HepG2 (cell line): ENCODE data around the gene COG8. TPM values are rescaled to one million over a fixed set of nuclear protein-coding genes. Genes with fewer than 3 reads are reported as not detected.

Experiments used
- BHLHE40 ChIP-seq: IDR thresholded peaks from 2 replicates; pipeline ENCODE4 v1.6.1; 2011; ENCODE audit warnings: low read length, improper control_type of control experiment
- FOXA1 ChIP-seq, 2 experiments: fragments of 450-650 bp in 1 of 2; sonication (generic) in 1 of 2; formaldehyde crosslinking in 1 of 2; IDR thresholded peaks; 2 replicates each; pipeline versions ENCODE4 v1.4.0 to v1.6.1; 2016 to 2020; ENCODE audit warnings: missing genetic modification reagents in 1 of 2
- FOXA3 ChIP-seq: IDR thresholded peaks from 2 replicates; pipeline ENCODE4 v1.6.1; 2016; ENCODE audit warnings: missing genetic modification reagents, missing compliant biosample characterization
- FOXP1 ChIP-seq, 2 experiments: fragments of 450-650 bp in 1 of 2; IDR thresholded peaks; 2 replicates each; pipeline ENCODE4 v1.6.1; 2017 to 2018; ENCODE audit warnings: antibody characterized with exemption in 1 of 2
- HNF1A ChIP-seq, 2 experiments: sonication (generic) in 1 of 2; formaldehyde crosslinking in 1 of 2; IDR thresholded peaks; 2 replicates each; pipeline versions ENCODE4 v1.4.0 to v1.6.1; 2016 to 2020; ENCODE audit warnings: borderline replicate concordance in 1 of 2, low read depth in 1 of 2, mild to moderate bottlenecking in 1 of 2, missing genetic modification reagents in 1 of 2
- MED1 ChIP-seq: sonication (generic); formaldehyde crosslinking; IDR thresholded peaks from 2 replicates; pipeline ENCODE4 v1.4.0; 2020; ENCODE audit warnings: missing genetic modification reagents
- NAIF1 ChIP-seq: sonication (generic); formaldehyde crosslinking; IDR thresholded peaks from 2 replicates; pipeline ENCODE4 v1.5.0; 2020; ENCODE audit warnings: mild to moderate bottlenecking, missing genetic modification reagents, borderline replicate concordance
- TCF7 ChIP-seq: sonication (generic); IDR thresholded peaks from 2 replicates; pipeline ENCODE4 v1.6.1; 2016; ENCODE audit warnings: antibody characterized with exemption, low read depth
- ZBTB43 ChIP-seq: sonication (generic); formaldehyde crosslinking; conservative IDR thresholded peaks from 2 replicates; pipeline ENCODE4 v1.4.0; 2020; ENCODE audit warnings: missing genetic modification reagents
- ZFP37 ChIP-seq: sonication (generic); formaldehyde crosslinking; IDR thresholded peaks from 2 replicates; pipeline ENCODE4 v1.4.0; 2020; ENCODE audit warnings: missing genetic modification reagents, borderline replicate concordance
- ZFP82 ChIP-seq: sonication (generic); formaldehyde crosslinking; IDR thresholded peaks from 2 replicates; pipeline ENCODE4 v1.5.1; 2020; ENCODE audit warnings: mild to moderate bottlenecking, missing genetic modification reagents, borderline replicate concordance
- ZNF564 ChIP-seq: sonication (generic); formaldehyde crosslinking; IDR thresholded peaks from 2 replicates; pipeline ENCODE4 v1.8.1; 2023; ENCODE audit warnings: mild to moderate bottlenecking, missing genetic modification reagents
- ZNF616 ChIP-seq: sonication (generic); formaldehyde crosslinking; IDR thresholded peaks from 2 replicates; pipeline ENCODE4 v1.5.0; 2020; ENCODE audit warnings: low read depth, mild to moderate bottlenecking, missing genetic modification reagents
- polyA plus RNA-seq, 8 experiments: library from polyadenylated mRNA; depleted of rRNA in 3 of 8; stranded (reverse) in 7 of 8; unstranded in 1 of 8; fragments of >200 nt; fragmentation: Illumina TruSeq in 4 of 8; extraction: Trizol in 4 of 8; gene quantifications; 2 replicates each; pipeline versions ENCODE4 v1.2.1 to v1.2.3, GENCODE V29; 2011 to 2016; ENCODE audit warnings: low read depth in 4 of 8, missing spikeins in 1 of 8, mixed read lengths in 1 of 8; ENCODE audit not compliant: insufficient read depth in 1 of 8
- total RNA-seq, 5 experiments: library from RNA; depleted of rRNA; stranded (reverse); fragments of >200 nt; fragmentation: Illumina TruSeq; extraction: Trizol; gene quantifications; 2 replicates each; pipeline ENCODE4 v1.2.3, GENCODE V29; 2016; ENCODE audit warnings: low read depth in 1 of 5
- TF ChIP-seq, protein P1 (sequence below), 2 experiments: sonication (generic) in 1 of 2; formaldehyde crosslinking in 1 of 2; IDR thresholded peaks; 2 replicates each; pipeline versions ENCODE4 v1.6.1 to v1.9.0; 2014 to 2022; ENCODE audit warnings: antibody characterized with exemption in 1 of 2, borderline replicate concordance in 1 of 2, inconsistent platforms in 1 of 2, low read depth in 1 of 2, missing genetic modification reagents in 1 of 2
- TF ChIP-seq, protein P2 (sequence below): IDR thresholded peaks from 2 replicates; pipeline ENCODE4 v1.6.1; 2016; ENCODE audit warnings: low read depth, control low read depth

The COG8 gene
- total and polyA plus RNA-seq, 2 of the 13 experiments (the other 11 are each of a cell fraction or from before 2014, with no cell fraction given), result 45.5 to 52.1 TPM

DNA sequence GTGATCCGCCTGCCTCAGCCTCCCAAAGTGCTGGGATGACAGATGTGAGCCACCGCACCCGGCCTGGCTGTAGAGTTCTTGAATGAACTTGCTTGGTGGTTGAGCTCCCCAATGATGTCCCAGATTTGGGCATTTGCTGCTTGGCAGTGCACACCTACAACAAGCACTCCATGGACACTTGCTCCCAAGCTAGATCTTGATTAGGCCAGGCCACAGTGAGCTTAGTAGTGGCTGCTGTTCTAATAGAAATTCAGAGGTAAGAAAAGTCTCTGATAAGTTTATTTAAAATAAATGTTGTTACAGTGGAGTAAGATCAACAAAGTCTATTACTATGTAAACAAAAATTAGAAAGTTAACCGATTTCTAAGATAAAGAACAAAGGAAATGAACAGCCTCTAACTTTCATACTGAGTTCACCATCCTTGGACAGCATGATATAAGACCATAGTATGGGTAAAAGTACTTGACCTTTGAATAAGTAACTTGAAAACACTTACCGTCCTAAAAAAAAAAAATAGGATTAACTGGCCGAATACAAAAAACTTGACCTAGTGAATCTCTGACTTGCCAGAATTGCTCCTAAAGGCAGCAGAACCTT lies 11.3 kb upstream of the COG8 start (continued):
- TF ChIP-seq ZFP37 (CRISPR knock-in tag) (no peak), ZFP82 (CRISPR knock-in tag) (no peak), NAIF1 (CRISPR knock-in tag) (no peak), MED1 (CRISPR knock-in tag) (0 out of 2 replicates have a peak, but pooled peaks have one; percentile 26), ZNF616 (CRISPR knock-in tag) (no peak), BHLHE40 (no peak), TCF7 (peak; percentile 72; the same call in 1 of the 2 replicates), ZBTB43 (CRISPR knock-in tag) (no peak; the same call in 1 of the 2 replicates), ZNF564 (CRISPR knock-in tag) (no peak), FOXA3 (0 out of 2 replicates have a peak, but pooled peaks have one; percentile 39), FOXA1 (IDR thresholded peaks at IDR 0.05) (0 out of 2 replicates have a peak, but pooled peaks have one; percentile 23), FOXA1 (CRISPR knock-in tag; IDR thresholded peaks at IDR 0.05) (no peak), FOXP1 (IDR thresholded peaks at IDR 0.05) (no peak), FOXP1 (CRISPR knock-in tag; IDR thresholded peaks at IDR 0.05) (peak; percentile 5; the same call in 1 of the 2 replicates), HNF1A (IDR thresholded peaks at IDR 0.05; ENCODE audit: low read depth) (no peak), HNF1A (CRISPR knock-in tag; IDR thresholded peaks at IDR 0.05; ENCODE audit: borderline replicate concordance) (no peak)
- TF ChIP-seq, protein P1, sequence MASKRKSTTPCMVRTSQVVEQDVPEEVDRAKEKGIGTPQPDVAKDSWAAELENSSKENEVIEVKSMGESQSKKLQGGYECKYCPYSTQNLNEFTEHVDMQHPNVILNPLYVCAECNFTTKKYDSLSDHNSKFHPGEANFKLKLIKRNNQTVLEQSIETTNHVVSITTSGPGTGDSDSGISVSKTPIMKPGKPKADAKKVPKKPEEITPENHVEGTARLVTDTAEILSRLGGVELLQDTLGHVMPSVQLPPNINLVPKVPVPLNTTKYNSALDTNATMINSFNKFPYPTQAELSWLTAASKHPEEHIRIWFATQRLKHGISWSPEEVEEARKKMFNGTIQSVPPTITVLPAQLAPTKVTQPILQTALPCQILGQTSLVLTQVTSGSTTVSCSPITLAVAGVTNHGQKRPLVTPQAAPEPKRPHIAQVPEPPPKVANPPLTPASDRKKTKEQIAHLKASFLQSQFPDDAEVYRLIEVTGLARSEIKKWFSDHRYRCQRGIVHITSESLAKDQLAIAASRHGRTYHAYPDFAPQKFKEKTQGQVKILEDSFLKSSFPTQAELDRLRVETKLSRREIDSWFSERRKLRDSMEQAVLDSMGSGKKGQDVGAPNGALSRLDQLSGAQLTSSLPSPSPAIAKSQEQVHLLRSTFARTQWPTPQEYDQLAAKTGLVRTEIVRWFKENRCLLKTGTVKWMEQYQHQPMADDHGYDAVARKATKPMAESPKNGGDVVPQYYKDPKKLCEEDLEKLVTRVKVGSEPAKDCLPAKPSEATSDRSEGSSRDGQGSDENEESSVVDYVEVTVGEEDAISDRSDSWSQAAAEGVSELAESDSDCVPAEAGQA (IDR thresholded peaks at IDR 0.05; ENCODE audit: low read depth), result no peak
- TF ChIP-seq, protein P1 (CRISPR knock-in tag; IDR thresholded peaks at IDR 0.05; ENCODE audit: borderline replicate concordance), result no peak
- TF ChIP-seq, protein P2, sequence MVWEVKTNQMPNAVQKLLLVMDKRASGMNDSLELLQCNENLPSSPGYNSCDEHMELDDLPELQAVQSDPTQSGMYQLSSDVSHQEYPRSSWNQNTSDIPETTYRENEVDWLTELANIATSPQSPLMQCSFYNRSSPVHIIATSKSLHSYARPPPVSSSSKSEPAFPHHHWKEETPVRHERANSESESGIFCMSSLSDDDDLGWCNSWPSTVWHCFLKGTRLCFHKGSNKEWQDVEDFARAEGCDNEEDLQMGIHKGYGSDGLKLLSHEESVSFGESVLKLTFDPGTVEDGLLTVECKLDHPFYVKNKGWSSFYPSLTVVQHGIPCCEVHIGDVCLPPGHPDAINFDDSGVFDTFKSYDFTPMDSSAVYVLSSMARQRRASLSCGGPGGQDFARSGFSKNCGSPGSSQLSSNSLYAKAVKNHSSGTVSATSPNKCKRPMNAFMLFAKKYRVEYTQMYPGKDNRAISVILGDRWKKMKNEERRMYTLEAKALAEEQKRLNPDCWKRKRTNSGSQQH (CRISPR knock-in tag), result no peak
